DND-41 (cell line): ENCODE data around the gene RSF1.
A peak's percentile ranks its signal among the peaks of the same experiment; 100 is the strongest.

Experiments used
- ATAC-seq: fragments of 200-7000 bp; cut with Tn5 transposase; 3 replicates; pipeline ENCODE4 v1.9.1; 2021; ENCODE audit warnings: low read depth; ENCODE audit not compliant: insufficient read depth
- DNase-seq: peaks from one replicate; pipeline ENCODE4 v3.0.0-alpha.2; 2020
- H2AFZ ChIP-seq: 2 replicates; pipeline ENCODE4 v1.6.0; 2012; ENCODE audit warnings: low read depth, low read length
- H3K27ac ChIP-seq: 2 replicates; pipeline ENCODE4 v1.5.1; 2012; ENCODE audit warnings: low read length, inconsistent platforms
- H3K27me3 ChIP-seq: fragments of 200-600 bp; sonication (generic); 2 replicates; pipeline ENCODE4 v1.6.0; 2012; ENCODE audit warnings: low read length, mild to moderate bottlenecking, inconsistent platforms; ENCODE audit not compliant: insufficient read depth, poor library complexity
- H3K36me3 ChIP-seq: 2 replicates; pipeline ENCODE4 v1.5.1; 2012; ENCODE audit warnings: low read length, inconsistent platforms; ENCODE audit not compliant: insufficient read depth
- H3K4me1 ChIP-seq: 2 replicates; pipeline ENCODE4 v1.5.1; 2012; ENCODE audit warnings: mild to moderate bottlenecking, low read length; ENCODE audit not compliant: insufficient read depth
- H3K4me2 ChIP-seq: 2 replicates; pipeline ENCODE4 v1.6.0; 2012; ENCODE audit warnings: mild to moderate bottlenecking, moderate library complexity, low read length, inconsistent platforms; ENCODE audit not compliant: insufficient read depth
- H3K4me3 ChIP-seq, 2 experiments: fragments of 200-600 bp in 1 of 2; shearing (Covaris generic) in 1 of 2; 2 replicates each; pipeline ENCODE4 v1.5.1; 2012 to 2016; ENCODE audit warnings: inconsistent platforms in 2 of 2, low read length in 2 of 2, mild to moderate bottlenecking in 2 of 2, low read depth in 1 of 2, moderate library complexity in 1 of 2
- H3K79me2 ChIP-seq: 2 replicates; pipeline ENCODE4 v1.6.0; 2012; ENCODE audit warnings: low read length, inconsistent platforms; ENCODE audit not compliant: insufficient read depth
- H3K9ac ChIP-seq: 2 replicates; pipeline ENCODE4 v1.6.0; 2012; ENCODE audit warnings: low read depth, mild to moderate bottlenecking, inconsistent platforms, low read length, moderate library complexity
- H3K9me3 ChIP-seq: 2 replicates; pipeline ENCODE4 v1.5.1; 2012; ENCODE audit warnings: low read length, moderate library complexity, mild to moderate bottlenecking, inconsistent platforms; ENCODE audit not compliant: insufficient read depth, severe bottlenecking
- H4K20me1 ChIP-seq: 2 replicates; pipeline ENCODE4 v1.6.0; 2012; ENCODE audit warnings: low read length; ENCODE audit not compliant: insufficient read depth
- CTCF ChIP-seq: IDR thresholded peaks from 2 replicates; pipeline ENCODE4 v1.5.1; 2012; ENCODE audit warnings: borderline replicate concordance, low read length, moderate library complexity, mild to moderate bottlenecking; ENCODE audit not compliant: poor library complexity, severe bottlenecking; ENCODE audit errors: extremely low read depth
- EZH2 ChIP-seq: IDR thresholded peaks from 3 replicates; pipeline ENCODE4 v1.6.1; 2012; ENCODE audit warnings: borderline replicate concordance, low read depth, mild to moderate bottlenecking, moderate library complexity, low read length, inconsistent platforms; ENCODE audit not compliant: severe bottlenecking

The RSF1 gene

DNA sequence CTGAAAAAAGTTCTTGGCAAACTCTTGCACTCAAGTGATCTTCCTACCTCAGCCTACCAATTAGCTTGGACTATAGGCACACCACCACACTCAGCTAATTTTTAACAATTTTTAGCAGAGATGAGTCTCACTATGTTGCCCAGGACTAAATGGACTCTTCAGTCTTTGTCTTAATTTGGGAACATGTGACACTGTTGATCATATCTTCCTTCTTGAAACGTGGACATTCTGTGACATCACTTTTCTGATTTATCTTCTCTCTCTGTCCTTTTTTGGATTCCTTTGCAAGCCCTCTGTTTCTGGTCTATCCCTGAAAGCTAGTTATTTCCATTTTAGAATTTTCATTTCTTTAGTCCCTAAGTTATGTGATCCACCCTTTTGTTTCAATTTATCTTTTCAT is 42.0 kb downstream of the RSF1 start:
- no peaks in the 10 kb centered on the region for H3K4me1 ChIP-seq
- TF ChIP-seq EZH2: no peak
- TF ChIP-seq CTCF: no peak
- no peaks in the 10 kb centered on the region for H3K27me3 ChIP-seq
- no peak overlapping the region for H2AFZ ChIP-seq
- peaks cover 12% of the 10 kb centered on the region for H3K36me3 ChIP-seq
- H3K9ac ChIP-seq: no peak overlapping the region
- H3K79me2 ChIP-seq: peaks cover 95% of the 10 kb centered on the region
- no peak overlapping the region for H3K27ac ChIP-seq
- no peak overlapping the region for H3K4me3 ChIP-seq
- no peaks in the 10 kb centered on the region for H3K9me3 ChIP-seq
- peaks cover 61% of the 10 kb centered on the region for H4K20me1 ChIP-seq
- no peak overlapping the region for H3K4me2 ChIP-seq
- no peak for DNase-seq
- ATAC-seq: no peak

DNA sequence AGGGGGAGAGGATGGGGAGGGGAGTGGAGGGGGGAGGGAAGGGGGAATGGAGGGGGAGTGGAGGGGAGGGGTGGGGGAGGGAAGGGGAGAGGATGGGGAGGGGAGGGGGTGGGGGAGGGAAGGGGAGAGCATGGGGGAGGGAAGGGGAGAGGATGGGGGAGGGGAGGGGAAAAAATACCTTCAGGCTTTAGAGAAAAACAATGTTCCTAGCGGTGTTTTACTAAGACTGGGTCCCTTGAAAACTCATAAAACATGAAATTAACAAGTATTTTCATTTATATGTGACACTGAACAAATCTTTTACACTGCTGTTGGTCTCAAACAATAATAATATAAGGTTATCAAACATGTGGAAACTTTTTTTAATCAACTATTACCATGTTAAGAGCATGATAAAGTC is 42.4 kb downstream of the RSF1 start:
- H3K4me3 ChIP-seq: no peak overlapping the region
- no peaks in the 10 kb centered on the region for H3K9me3 ChIP-seq
- H4K20me1 ChIP-seq: peaks cover 56% of the 10 kb centered on the region
- H3K9ac ChIP-seq: no peak overlapping the region
- ATAC-seq: no peak
- H3K4me1 ChIP-seq: peaks cover 3% of the 10 kb centered on the region; the same call in 1 of the 2 replicates
- DNase-seq: no peak
- TF ChIP-seq CTCF (no peak), EZH2 (no peak)
- H3K27me3 ChIP-seq: no peaks in the 10 kb centered on the region
- H3K36me3 ChIP-seq: peaks cover 12% of the 10 kb centered on the region
- peaks cover 95% of the 10 kb centered on the region for H3K79me2 ChIP-seq
- H3K4me2 ChIP-seq: no peak overlapping the region
- no peak overlapping the region for H3K27ac ChIP-seq
- H2AFZ ChIP-seq: no peak overlapping the region

DNA sequence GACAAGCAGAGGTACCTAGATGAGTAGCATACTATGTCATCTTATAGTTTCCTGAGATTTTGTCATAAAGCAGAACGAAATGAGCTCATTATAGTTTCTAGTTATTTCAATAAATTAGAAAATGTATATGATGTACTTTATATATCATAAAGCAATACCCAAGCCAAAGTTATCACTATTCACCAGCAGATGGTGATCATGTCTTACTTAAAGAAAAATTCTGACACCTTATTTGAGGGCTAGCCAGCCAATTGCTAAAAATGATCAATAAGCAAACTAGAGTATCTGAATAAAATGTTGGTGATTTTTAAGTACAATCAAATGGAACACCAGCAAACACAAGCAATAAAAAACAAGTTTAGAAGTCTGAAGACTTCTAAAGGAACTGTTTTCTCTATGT is 44.1 kb downstream of the RSF1 start:
- Histone ChIP-seq H3K79me2 (peaks cover 95% of the 10 kb centered on the region), H3K9ac (no peak overlapping the region), H3K4me1 (peaks cover 17% of the 10 kb centered on the region), H3K36me3 (peaks cover 9% of the 10 kb centered on the region), H3K27ac (no peak overlapping the region), H3K27me3 (no peaks in the 10 kb centered on the region), H4K20me1 (peaks cover 56% of the 10 kb centered on the region), H3K4me3 (no peak overlapping the region), H3K4me2 (no peak overlapping the region), H2AFZ (no peak overlapping the region), H3K9me3 (no peaks in the 10 kb centered on the region)
- ATAC-seq: peak; percentile 54; the same call in 2 of the 3 replicates
- TF ChIP-seq EZH2 (no peak), CTCF (peak; percentile 53)
- no peak for DNase-seq

- no peak overlapping the region for H3K4me2 ChIP-seq
- ATAC-seq: no peak
- H2AFZ ChIP-seq: no peak overlapping the region
- peaks cover 9% of the 10 kb centered on the region for H3K36me3 ChIP-seq
- peaks cover 95% of the 10 kb centered on the region for H3K79me2 ChIP-seq
- H3K27ac ChIP-seq: no peak overlapping the region
- H3K4me3 ChIP-seq: no peak overlapping the region
- H4K20me1 ChIP-seq: peaks cover 55% of the 10 kb centered on the region
- no peak for DNase-seq
- H3K4me1 ChIP-seq: peaks cover 21% of the 10 kb centered on the region
- H3K9ac ChIP-seq: no peak overlapping the region
- no peaks in the 10 kb centered on the region for H3K9me3 ChIP-seq
- H3K27me3 ChIP-seq: no peaks in the 10 kb centered on the region
- no peak for TF ChIP-seq CTCF
- no peak for TF ChIP-seq EZH2
Observed at GRCh38 chr11:77775936-77776335, 44.6 kb downstream of the RSF1 start.
